Epithelial cell of esophagus (primary cell): Measurements from ENCODE around the gene PZP.
A peak's percentile ranks its signal among the peaks of the same experiment; 100 is the strongest.
"Not testable (repeated sequence)": the region's sequence is repeated elsewhere in the genome, so short reads cannot be mapped to it uniquely, and the experiment has no call there.

Experiments
- DNase-seq: peaks from one replicate; pipeline ENCODE4 v3.0.0; 2010; ENCODE audit warnings: low read depth
- H3K4me3 ChIP-seq: 2 replicates; pipeline ENCODE4 v1.5.1; 2011; ENCODE audit warnings: mild to moderate bottlenecking, low read length, control low read depth
- TF ChIP-seq, protein P1 (sequence below): IDR thresholded peaks from 2 replicates; pipeline ENCODE4 v1.5.1; 2011; ENCODE audit warnings: low read depth, mild to moderate bottlenecking, low read length, control low read depth, inconsistent platforms; ENCODE audit not compliant: insufficient read depth; ENCODE audit errors: missing control alignments

PZP gene

GRCh38 chr12:9156119-9156518, 52.1 kb downstream of the PZP start:
- no peak overlapping the region for H3K4me3 ChIP-seq
- TF ChIP-seq, protein P1, sequence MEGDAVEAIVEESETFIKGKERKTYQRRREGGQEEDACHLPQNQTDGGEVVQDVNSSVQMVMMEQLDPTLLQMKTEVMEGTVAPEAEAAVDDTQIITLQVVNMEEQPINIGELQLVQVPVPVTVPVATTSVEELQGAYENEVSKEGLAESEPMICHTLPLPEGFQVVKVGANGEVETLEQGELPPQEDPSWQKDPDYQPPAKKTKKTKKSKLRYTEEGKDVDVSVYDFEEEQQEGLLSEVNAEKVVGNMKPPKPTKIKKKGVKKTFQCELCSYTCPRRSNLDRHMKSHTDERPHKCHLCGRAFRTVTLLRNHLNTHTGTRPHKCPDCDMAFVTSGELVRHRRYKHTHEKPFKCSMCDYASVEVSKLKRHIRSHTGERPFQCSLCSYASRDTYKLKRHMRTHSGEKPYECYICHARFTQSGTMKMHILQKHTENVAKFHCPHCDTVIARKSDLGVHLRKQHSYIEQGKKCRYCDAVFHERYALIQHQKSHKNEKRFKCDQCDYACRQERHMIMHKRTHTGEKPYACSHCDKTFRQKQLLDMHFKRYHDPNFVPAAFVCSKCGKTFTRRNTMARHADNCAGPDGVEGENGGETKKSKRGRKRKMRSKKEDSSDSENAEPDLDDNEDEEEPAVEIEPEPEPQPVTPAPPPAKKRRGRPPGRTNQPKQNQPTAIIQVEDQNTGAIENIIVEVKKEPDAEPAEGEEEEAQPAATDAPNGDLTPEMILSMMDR = no peak
- no peak for DNase-seq

- H3K4me3 ChIP-seq = no peak overlapping the region
- DNase-seq = peak; percentile 19
- TF ChIP-seq, protein P1 = peak; percentile 35
Measured at GRCh38 chr12:9149372-9149771, 58.8 kb downstream of the PZP start.

DNA sequence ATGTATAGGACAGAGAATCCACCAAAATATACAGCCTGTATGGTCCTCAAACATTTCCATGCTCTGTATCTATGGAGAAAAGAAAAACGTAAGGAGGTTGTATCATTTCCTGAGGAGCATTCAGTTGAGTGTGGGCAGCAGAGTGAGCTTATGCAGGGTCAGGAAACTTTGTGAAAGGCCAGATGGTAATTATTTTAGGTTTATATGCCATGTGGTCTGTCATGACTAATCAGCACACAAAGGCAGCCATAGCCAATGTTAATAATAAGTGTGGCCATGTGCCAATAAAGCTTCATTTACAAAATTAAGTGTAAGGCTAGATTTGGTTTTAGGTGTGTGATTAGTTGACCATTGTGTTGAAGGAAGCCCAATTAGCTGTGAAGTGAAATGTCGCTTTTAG, 59.3 kb downstream of the PZP start:
- TF ChIP-seq, protein P1 = no peak
- no peak for DNase-seq
- H3K4me3 ChIP-seq = no peak overlapping the region

GRCh38 chr12:9147461-9147860, 60.7 kb downstream of the PZP start:
- no peak overlapping the region for H3K4me3 ChIP-seq
- no peak for DNase-seq
- TF ChIP-seq, protein P1 = no peak

GRCh38 chr12:9144730-9145106, 63.5 kb downstream of the PZP start:
- DNase-seq = no peak
- no peak overlapping the region for H3K4me3 ChIP-seq
- TF ChIP-seq, protein P1 = no peak

DNA sequence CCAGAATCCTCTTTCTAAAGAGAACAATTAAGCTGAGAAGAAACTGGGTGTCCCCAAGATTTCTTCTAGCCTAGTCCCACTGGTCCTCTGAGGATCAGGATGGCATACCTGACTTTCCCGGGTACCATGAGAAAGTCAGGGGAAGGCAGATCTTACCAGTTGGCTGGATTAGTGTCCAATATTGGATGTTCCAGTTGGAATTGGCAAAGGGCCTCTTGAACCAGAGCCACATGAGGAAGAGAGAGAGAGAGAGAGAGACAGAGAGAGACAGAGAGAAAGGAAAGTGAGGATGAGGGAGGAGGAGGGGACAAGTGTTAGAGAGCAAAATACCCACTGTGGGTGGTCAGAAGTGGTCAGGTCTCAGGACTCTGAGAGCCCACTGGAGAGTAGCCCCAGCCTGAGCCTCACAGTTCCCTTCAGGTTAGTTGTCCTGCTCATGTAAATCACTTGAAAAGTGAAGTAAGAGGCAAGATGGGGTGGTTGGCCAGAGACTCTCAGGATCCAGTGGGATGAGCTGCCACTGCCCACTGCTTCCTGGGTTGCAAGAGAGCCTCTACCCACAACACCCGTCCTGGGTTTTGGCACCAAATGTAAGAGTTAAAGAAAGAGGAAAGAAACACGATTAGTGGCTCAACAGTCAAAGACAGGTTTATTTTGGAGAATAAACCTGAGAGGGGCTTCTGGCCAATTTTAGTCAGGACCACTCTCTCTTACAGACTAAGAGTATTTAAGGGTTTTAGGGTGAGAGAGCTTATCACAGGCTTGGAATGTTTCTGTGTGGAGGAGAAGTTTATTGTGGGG, 64.1 kb downstream of the PZP start:
- no peak overlapping the region for H3K4me3 ChIP-seq
- TF ChIP-seq, protein P1 = no peak
- DNase-seq = no peak

- no peak overlapping the region for H3K4me3 ChIP-seq
- TF ChIP-seq, protein P1 = no peak
- DNase-seq = peak; percentile 52
Measured at GRCh38 chr12:9143137-9143536, 65.1 kb downstream of the PZP start.

DNA sequence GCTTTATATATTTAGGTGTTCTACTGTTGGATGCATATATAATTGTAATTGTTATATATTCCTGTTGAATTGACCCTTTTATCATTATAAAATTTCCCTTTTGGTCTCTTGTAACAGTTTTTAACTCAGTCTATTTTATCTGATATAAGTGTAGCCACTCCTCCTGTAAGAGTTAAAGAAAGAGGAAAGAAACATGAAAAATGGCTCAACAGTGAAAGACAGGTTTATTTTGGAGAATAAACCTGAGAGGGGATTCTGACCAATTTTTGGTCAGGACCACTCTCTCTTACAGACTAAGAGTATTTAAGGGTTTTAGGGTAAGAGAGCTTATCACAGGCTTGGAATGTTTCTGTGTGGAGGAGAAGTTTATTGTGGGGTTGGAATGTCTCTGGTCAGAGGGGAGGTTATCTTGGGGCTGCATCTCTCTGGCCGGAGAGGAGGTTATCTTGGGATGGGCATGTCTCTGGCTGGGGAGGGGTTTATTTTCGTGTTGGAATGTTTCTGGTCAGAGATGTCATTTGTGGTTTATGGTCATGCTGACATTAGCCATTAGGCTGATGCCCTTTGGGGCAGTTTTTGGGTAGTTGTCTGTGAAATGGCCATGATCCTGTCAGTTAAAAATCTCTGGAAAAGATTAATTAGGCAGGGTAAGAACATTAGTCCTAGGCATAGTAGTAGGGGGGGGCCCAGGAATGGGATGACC, 68.5 kb downstream of the PZP start:
- not testable (repeated sequence) for DNase-seq, H3K4me3 ChIP-seq
